NCI-H82 treated with DMSO at 0.1 percent for 48 hours (cell line): Measurements from ENCODE around the gene AGBL2.
A peak's percentile ranks its signal among the peaks of the same experiment; 100 is the strongest.
"Not testable (repeated sequence)": the region's sequence is repeated elsewhere in the genome, so short reads cannot be mapped to it uniquely, and the experiment has no call there.

Experiments used
- DNase-seq: peaks from one replicate; lab custom pipeline; 2025; ENCODE audit not compliant: unreplicated experiment; lab: John Stamatoyannopoulos, UW

The AGBL2 gene

DNA sequence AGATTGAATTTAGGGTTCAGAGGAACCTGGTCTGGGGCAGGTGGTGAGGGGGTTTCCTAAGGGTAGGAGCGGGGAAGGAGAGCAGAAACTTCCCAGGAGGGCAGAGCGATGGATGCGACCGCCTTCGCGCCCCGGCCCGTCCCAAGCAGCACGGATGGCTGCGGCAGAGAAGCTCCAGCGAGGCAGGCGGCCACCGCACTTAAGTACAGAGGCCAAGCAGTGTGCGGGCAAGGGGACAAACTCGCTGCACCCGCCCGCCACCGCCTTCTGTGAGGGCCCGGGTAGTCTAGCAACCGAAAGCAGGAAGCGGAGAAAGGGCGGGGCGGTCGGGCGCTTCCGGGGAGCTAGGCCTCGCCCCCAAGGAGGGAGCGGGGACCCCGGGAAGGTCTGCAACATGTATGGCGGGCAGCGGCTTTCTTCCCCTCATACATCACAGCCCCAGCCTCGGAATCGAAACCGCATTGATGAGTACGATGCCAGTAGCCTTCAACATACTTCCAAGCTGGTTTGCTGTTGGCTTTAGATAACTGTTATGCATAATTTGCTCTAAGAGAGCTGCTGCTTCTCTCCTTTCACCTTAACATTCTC lies at the start of gene AGBL2:
Gene AGBL2 (minus strand): TSS at position 288 of the 588 bp plus-strand sequence. CDS start 719 bp downstream, outside the sequence.
- DNase-seq, result peak; percentile 2

DNA sequence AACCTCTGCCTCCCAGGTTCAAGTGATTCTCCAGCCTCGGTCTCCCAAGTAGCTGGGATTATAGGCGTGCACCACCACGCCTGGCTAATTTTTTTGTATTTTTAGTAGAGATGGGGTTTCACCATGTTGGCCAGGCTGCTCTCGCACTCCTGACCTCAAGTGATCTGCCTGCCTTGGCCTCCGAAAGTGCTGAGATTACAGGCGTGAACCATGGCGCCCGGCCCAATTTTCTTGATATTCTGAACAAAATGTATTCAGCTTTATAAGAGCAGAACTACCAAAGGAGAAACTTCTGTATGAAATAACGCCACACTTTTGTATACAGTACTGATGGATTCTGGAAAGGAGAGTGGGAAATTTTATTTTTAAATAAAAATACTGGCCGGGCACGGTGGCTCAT lies 44.1 kb upstream of the AGBL2 start:
- DNase-seq, result not testable (repeated sequence)

DNA sequence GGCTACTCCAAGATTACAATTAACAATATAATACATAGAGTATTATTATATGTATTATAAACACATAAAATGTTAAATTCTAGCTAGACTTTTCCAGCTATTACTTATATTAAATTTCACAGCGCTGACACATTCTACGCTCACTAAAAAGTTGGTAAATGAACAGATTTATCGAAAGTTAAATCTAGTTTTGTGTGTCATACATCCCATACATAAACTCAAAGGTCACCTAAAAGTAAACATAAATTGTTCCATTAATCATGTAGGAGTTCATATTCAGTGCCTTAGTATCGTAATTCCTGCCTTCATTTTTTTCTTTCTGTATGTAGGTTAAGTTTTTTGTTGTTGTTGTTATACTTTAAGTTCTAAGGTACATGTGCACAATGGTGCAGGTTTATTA lies 41.0 kb upstream of the AGBL2 start:
- DNase-seq, result no peak

- no peak for DNase-seq
Observed at GRCh38 chr11:47750725-47751124, 35.6 kb upstream of the AGBL2 start.

- not testable (repeated sequence) for DNase-seq
Observed at GRCh38 chr11:47742494-47742893, 27.3 kb upstream of the AGBL2 start.

DNA sequence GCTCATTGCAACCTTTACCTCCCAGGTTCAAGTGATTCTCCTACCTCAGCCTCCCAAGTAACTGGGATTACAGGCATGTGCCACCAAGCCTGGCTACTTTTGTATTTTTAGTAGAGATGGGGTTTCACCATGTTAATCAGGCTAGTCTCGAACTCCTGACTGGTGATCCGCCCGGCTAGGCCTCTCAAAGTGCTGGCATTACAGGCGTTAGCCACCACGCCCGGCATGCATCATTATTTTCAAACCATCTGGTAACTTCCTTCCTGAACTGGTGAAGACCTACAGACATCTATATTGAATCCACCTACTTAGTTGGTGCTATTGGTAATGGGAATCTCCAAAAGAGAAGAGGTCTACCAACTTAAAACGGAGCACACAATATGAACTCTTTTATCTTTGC lies 22.6 kb upstream of the AGBL2 start:
- DNase-seq, result not testable (repeated sequence)

DNA sequence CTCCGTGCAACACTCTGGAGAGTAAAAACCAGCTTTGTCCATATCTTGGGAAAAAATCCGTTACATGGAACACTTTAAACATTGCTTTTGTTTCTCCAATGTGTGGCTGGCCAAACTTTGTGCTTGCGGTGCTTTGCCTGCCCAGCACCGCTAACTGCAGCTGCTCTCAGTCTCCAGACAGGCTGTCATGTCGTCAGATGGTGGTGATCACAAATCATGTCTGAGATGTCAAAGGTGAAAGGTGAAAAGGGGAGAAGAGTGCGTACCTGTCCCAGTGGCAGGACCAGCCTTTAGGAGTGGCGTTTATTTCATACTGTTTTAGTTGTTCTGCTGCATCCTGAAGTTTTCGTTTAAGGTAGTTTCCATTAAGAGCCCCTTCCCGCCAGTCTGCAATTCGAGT lies 17.1 kb upstream of the AGBL2 start:
- DNase-seq, result no peak

- DNase-seq, result no peak
Observed at GRCh38 chr11:47731475-47731874, 16.3 kb upstream of the AGBL2 start.

GRCh38 chr11:47726878-47727514 lies 11.8 kb upstream of the AGBL2 start:
- DNase-seq, result no peak

- no peak for DNase-seq
Observed at GRCh38 chr11:47726118-47726442, 10.9 kb upstream of the AGBL2 start.

- DNase-seq, result no peak
Observed at GRCh38 chr11:47725442-47726117, 10.4 kb upstream of the AGBL2 start.

GRCh38 chr11:47724041-47724729 lies 9.0 kb upstream of the AGBL2 start:
- no peak for DNase-seq

- DNase-seq, result no peak
Observed at GRCh38 chr11:47723041-47723440, 7.9 kb upstream of the AGBL2 start.

GRCh38 chr11:47720651-47721050 lies 5.5 kb upstream of the AGBL2 start:
- no peak for DNase-seq

- no peak for DNase-seq
Observed at GRCh38 chr11:47716692-47717091, 1.5 kb upstream of the AGBL2 start.

DNA sequence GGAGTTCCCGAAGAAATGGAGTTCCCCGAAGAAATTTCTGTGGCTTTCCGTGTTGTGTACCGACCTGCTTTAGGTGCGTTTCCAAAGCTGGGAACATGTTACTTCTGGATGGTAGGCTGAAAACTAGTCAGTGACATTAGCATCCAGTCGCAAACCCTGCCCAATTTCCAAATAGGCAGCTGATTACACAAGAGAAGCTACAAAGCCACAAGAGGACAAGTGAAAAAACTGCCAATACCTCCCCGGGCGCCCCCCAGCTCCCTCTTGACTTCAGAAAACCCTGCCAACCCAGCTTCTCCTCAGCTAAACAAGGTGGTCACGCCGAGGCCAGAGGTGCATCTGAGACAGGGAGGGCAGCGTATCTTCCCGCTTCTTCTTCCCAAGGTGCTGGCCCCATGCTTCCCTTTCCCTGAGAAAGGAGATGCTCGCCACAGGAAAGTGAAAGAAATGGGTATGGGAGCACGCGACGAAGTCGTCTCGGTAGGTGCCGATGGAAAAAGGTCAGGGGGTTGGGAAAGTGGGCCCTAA lies 551 bp downstream of the AGBL2 start:
- DNase-seq, result no peak

DNA sequence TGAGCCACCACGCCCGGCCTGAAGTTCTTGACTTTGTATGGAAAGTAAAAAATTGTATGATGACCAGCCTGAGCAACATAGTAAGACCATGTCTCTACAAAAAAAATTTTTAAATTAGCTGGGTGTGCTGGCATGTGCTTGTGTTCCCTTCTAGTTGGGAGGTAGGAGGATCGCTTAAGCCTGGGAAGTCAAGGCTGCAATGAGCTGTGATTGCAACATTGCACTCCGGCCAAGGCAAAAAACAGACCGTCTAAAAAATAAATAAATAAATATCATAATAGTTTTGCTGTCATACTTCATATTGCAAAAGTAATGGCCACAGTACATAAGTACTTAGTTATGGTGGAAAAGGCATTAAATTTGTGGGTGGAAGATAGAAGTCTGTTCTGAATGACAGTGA lies 3.4 kb downstream of the AGBL2 start:
- no peak for DNase-seq

- DNase-seq, result no peak
Observed at GRCh38 chr11:47711225-47711624, 3.9 kb downstream of the AGBL2 start.

- DNase-seq, result not testable (repeated sequence)
Observed at GRCh38 chr11:47707275-47707786, 7.8 kb downstream of the AGBL2 start.

- DNase-seq, result no peak
Observed at GRCh38 chr11:47705721-47706120, 9.4 kb downstream of the AGBL2 start.

GRCh38 chr11:47691979-47692378 lies 23.2 kb downstream of the AGBL2 start:
- DNase-seq, result no peak
